ENCODE data around the gene ZFP36L1.

The ZFP36L1 gene

GRCh38 chr14:68756000-68756481, 36.8 kb downstream of the ZFP36L1 start:
- Histone ChIP-seq H3K4me2 (ENCODE audit: low read length) (no peak overlapping the region), H3K9ac (ENCODE audit: low read depth, low read length) (no peak overlapping the region), H3K4me1 (ENCODE audit: control insufficient read depth, insufficient read depth, low read length) (peaks cover 25% of the 10 kb centered on the region), H3K4me3 (ENCODE audit: low read length) (no peak overlapping the region), H3K36me3 (ENCODE audit: insufficient read depth, low read length) (no peaks in the 10 kb centered on the region), H3K27me3 (ENCODE audit: control insufficient read depth, insufficient read depth, low read length) (no peaks in the 10 kb centered on the region), H3K9me3 (replicated peaks; ENCODE audit: low read length) (no peaks in the 10 kb centered on the region)

GRCh38 chr14:68755016-68755353, 37.9 kb downstream of the ZFP36L1 start:
- H3K9ac ChIP-seq (ENCODE audit: low read depth, low read length), result no peak overlapping the region
- H3K9me3 ChIP-seq (replicated peaks; ENCODE audit: low read length), result no peaks in the 10 kb centered on the region
- H3K4me2 ChIP-seq (ENCODE audit: low read length), result no peak overlapping the region
- no peaks in the 10 kb centered on the region for H3K27me3 ChIP-seq (ENCODE audit: control insufficient read depth, insufficient read depth, low read length)
- no peak overlapping the region for H3K4me3 ChIP-seq (ENCODE audit: low read length)
- no peaks in the 10 kb centered on the region for H3K36me3 ChIP-seq (ENCODE audit: insufficient read depth, low read length)
- H3K4me1 ChIP-seq (ENCODE audit: control insufficient read depth, insufficient read depth, low read length), result peaks cover 24% of the 10 kb centered on the region

GRCh38 chr14:68753690-68754089, 39.2 kb downstream of the ZFP36L1 start:
- H3K36me3 ChIP-seq (ENCODE audit: insufficient read depth, low read length), result no peaks in the 10 kb centered on the region
- no peak overlapping the region for H3K4me3 ChIP-seq (ENCODE audit: low read length)
- H3K4me2 ChIP-seq (ENCODE audit: low read length), result no peak overlapping the region
- H3K4me1 ChIP-seq (ENCODE audit: control insufficient read depth, insufficient read depth, low read length), result peaks cover 17% of the 10 kb centered on the region
- H3K9me3 ChIP-seq (replicated peaks; ENCODE audit: low read length), result no peaks in the 10 kb centered on the region
- no peaks in the 10 kb centered on the region for H3K27me3 ChIP-seq (ENCODE audit: control insufficient read depth, insufficient read depth, low read length)
- H3K9ac ChIP-seq (ENCODE audit: low read depth, low read length), result no peak overlapping the region

- H3K9ac ChIP-seq (ENCODE audit: low read depth, low read length), result no peak overlapping the region
- H3K27me3 ChIP-seq (ENCODE audit: control insufficient read depth, insufficient read depth, low read length), result no peaks in the 10 kb centered on the region
- H3K9me3 ChIP-seq (replicated peaks; ENCODE audit: low read length), result no peaks in the 10 kb centered on the region
- no peaks in the 10 kb centered on the region for H3K36me3 ChIP-seq (ENCODE audit: insufficient read depth, low read length)
- H3K4me1 ChIP-seq (ENCODE audit: control insufficient read depth, insufficient read depth, low read length), result peaks cover 6% of the 10 kb centered on the region
- no peak overlapping the region for H3K4me3 ChIP-seq (ENCODE audit: low read length)
- H3K4me2 ChIP-seq (ENCODE audit: low read length), result no peak overlapping the region
Observed at GRCh38 chr14:68752271-68753006, 40.4 kb downstream of the ZFP36L1 start.

- Histone ChIP-seq H3K4me3 (ENCODE audit: low read length) (no peak overlapping the region), H3K4me2 (ENCODE audit: low read length) (no peak overlapping the region), H3K4me1 (ENCODE audit: control insufficient read depth, insufficient read depth, low read length) (no peaks in the 10 kb centered on the region), H3K9ac (ENCODE audit: low read depth, low read length) (no peak overlapping the region), H3K27me3 (ENCODE audit: control insufficient read depth, insufficient read depth, low read length) (no peaks in the 10 kb centered on the region), H3K9me3 (replicated peaks; ENCODE audit: low read length) (no peaks in the 10 kb centered on the region), H3K36me3 (ENCODE audit: insufficient read depth, low read length) (no peaks in the 10 kb centered on the region)
Observed at GRCh38 chr14:68749487-68750475, 43.1 kb downstream of the ZFP36L1 start.

- no peaks in the 10 kb centered on the region for H3K27me3 ChIP-seq (ENCODE audit: control insufficient read depth, insufficient read depth, low read length)
- H3K4me1 ChIP-seq (ENCODE audit: control insufficient read depth, insufficient read depth, low read length), result no peaks in the 10 kb centered on the region
- H3K4me3 ChIP-seq (ENCODE audit: low read length), result no peak overlapping the region
- no peak overlapping the region for H3K4me2 ChIP-seq (ENCODE audit: low read length)
- no peaks in the 10 kb centered on the region for H3K9me3 ChIP-seq (replicated peaks; ENCODE audit: low read length)
- no peak overlapping the region for H3K9ac ChIP-seq (ENCODE audit: low read depth, low read length)
- H3K36me3 ChIP-seq (ENCODE audit: insufficient read depth, low read length), result no peaks in the 10 kb centered on the region
Observed at GRCh38 chr14:68748691-68749090, 44.2 kb downstream of the ZFP36L1 start.

- H3K9me3 ChIP-seq (replicated peaks; ENCODE audit: low read length), result no peaks in the 10 kb centered on the region
- no peaks in the 10 kb centered on the region for H3K27me3 ChIP-seq (ENCODE audit: control insufficient read depth, insufficient read depth, low read length)
- H3K36me3 ChIP-seq (ENCODE audit: insufficient read depth, low read length), result no peaks in the 10 kb centered on the region
- H3K4me2 ChIP-seq (ENCODE audit: low read length), result no peak overlapping the region
- H3K9ac ChIP-seq (ENCODE audit: low read depth, low read length), result no peak overlapping the region
- no peaks in the 10 kb centered on the region for H3K4me1 ChIP-seq (ENCODE audit: control insufficient read depth, insufficient read depth, low read length)
- H3K4me3 ChIP-seq (ENCODE audit: low read length), result no peak overlapping the region
Observed at GRCh38 chr14:68748260-68748659, 44.6 kb downstream of the ZFP36L1 start.

- Histone ChIP-seq H3K27me3 (ENCODE audit: control insufficient read depth, insufficient read depth, low read length) (no peaks in the 10 kb centered on the region), H3K36me3 (ENCODE audit: insufficient read depth, low read length) (no peaks in the 10 kb centered on the region), H3K9ac (ENCODE audit: low read depth, low read length) (no peak overlapping the region), H3K9me3 (replicated peaks; ENCODE audit: low read length) (no peaks in the 10 kb centered on the region), H3K4me2 (ENCODE audit: low read length) (no peak overlapping the region), H3K4me1 (ENCODE audit: control insufficient read depth, insufficient read depth, low read length) (no peaks in the 10 kb centered on the region), H3K4me3 (ENCODE audit: low read length) (no peak overlapping the region)
Observed at GRCh38 chr14:68747393-68747792, 45.5 kb downstream of the ZFP36L1 start.

GRCh38 chr14:68744613-68745012, 48.3 kb downstream of the ZFP36L1 start:
- H3K4me2 ChIP-seq (ENCODE audit: low read length), result no peak overlapping the region
- no peak overlapping the region for H3K4me3 ChIP-seq (ENCODE audit: low read length)
- no peaks in the 10 kb centered on the region for H3K36me3 ChIP-seq (ENCODE audit: insufficient read depth, low read length)
- H3K9ac ChIP-seq (ENCODE audit: low read depth, low read length), result no peak overlapping the region
- no peaks in the 10 kb centered on the region for H3K4me1 ChIP-seq (ENCODE audit: control insufficient read depth, insufficient read depth, low read length)
- H3K9me3 ChIP-seq (replicated peaks; ENCODE audit: low read length), result no peaks in the 10 kb centered on the region
- H3K27me3 ChIP-seq (ENCODE audit: control insufficient read depth, insufficient read depth, low read length), result no peaks in the 10 kb centered on the region

- no peaks in the 10 kb centered on the region for H3K4me1 ChIP-seq (ENCODE audit: control insufficient read depth, insufficient read depth, low read length)
- no peaks in the 10 kb centered on the region for H3K9me3 ChIP-seq (replicated peaks; ENCODE audit: low read length)
- H3K27me3 ChIP-seq (ENCODE audit: control insufficient read depth, insufficient read depth, low read length), result no peaks in the 10 kb centered on the region
- no peak overlapping the region for H3K9ac ChIP-seq (ENCODE audit: low read depth, low read length)
- H3K36me3 ChIP-seq (ENCODE audit: insufficient read depth, low read length), result no peaks in the 10 kb centered on the region
- H3K4me2 ChIP-seq (ENCODE audit: low read length), result no peak overlapping the region
- no peak overlapping the region for H3K4me3 ChIP-seq (ENCODE audit: low read length)
Observed at GRCh38 chr14:68741839-68742470, 50.9 kb downstream of the ZFP36L1 start.

- H3K27me3 ChIP-seq (ENCODE audit: control insufficient read depth, insufficient read depth, low read length), result no peaks in the 10 kb centered on the region
- H3K9me3 ChIP-seq (replicated peaks; ENCODE audit: low read length), result no peaks in the 10 kb centered on the region
- H3K4me3 ChIP-seq (ENCODE audit: low read length), result no peak overlapping the region
- H3K9ac ChIP-seq (ENCODE audit: low read depth, low read length), result no peak overlapping the region
- no peak overlapping the region for H3K4me2 ChIP-seq (ENCODE audit: low read length)
- peaks cover 3% of the 10 kb centered on the region for H3K4me1 ChIP-seq (ENCODE audit: control insufficient read depth, insufficient read depth, low read length)
- no peaks in the 10 kb centered on the region for H3K36me3 ChIP-seq (ENCODE audit: insufficient read depth, low read length)
Observed at GRCh38 chr14:68741477-68741791, 51.4 kb downstream of the ZFP36L1 start.
